Suprapubic skin (tissue), 4 donors: ENCODE results near the gene NCAM1.

Source experiments
- CTCF ChIP-seq, 2 donors: fragments of 200-600 bp in 1 of 2; fragments of 450-650 bp in 1 of 2; sonication (generic) in 1 of 2; IDR thresholded peaks; one replicate each; pipeline ENCODE4 v1.5.1; 2016 to 2019; ENCODE audit warnings: antibody characterized with exemption in 2 of 2, mild to moderate bottlenecking in 1 of 2, moderate library complexity in 1 of 2
- POLR2A ChIP-seq, 2 donors: fragments of 450-650 bp; IDR thresholded peaks; one replicate each; pipeline ENCODE4 v1.6.1; 2017; ENCODE audit warnings: antibody characterized with exemption in 2 of 2, mild to moderate bottlenecking in 2 of 2, moderate library complexity in 2 of 2
- POLR2AphosphoS5 ChIP-seq, 3 donors: sonication (generic); formaldehyde crosslinking; IDR thresholded peaks; one replicate each; pipeline ENCODE4 v1.6.1; 2017; ENCODE audit warnings: antibody characterized with exemption in 3 of 3

- TF ChIP-seq CTCF (IDR thresholded peaks at IDR 0.05) (no peak), POLR2A (IDR thresholded peaks at IDR 0.05) (no peak), POLR2AphosphoS5 (IDR thresholded peaks at IDR 0.05) (no peak)
These were observed 14.4 kb upstream of the NCAM1 start for GRCh38 chr11:112946866-112947265.
